Endometrial microvascular endothelial cells (primary cell): ENCODE data around the gene USP25. TPM values are rescaled to one million over a fixed set of nuclear protein-coding genes. Genes with fewer than 3 reads are reported as not detected.

ENCODE experiments used
- in situ Hi-C: cut with HindIII; loops from 2 replicates; pipeline ENCODE4 v1.10.0; 2017; ENCODE audit warnings: low sequenced_read_pairs, low pct_unique_long_range_greater_than_20kb; ENCODE audit errors: inconsistent ontology term
- total RNA-seq: library from RNA; depleted of rRNA; stranded (reverse); fragments of >200 nt; gene quantifications from one replicate; pipeline ENCODE4 v1.2.3, GENCODE V29; 2015; ENCODE audit errors: inconsistent ontology term

The USP25 gene
- 53.1 TPM for total RNA-seq

DNA sequence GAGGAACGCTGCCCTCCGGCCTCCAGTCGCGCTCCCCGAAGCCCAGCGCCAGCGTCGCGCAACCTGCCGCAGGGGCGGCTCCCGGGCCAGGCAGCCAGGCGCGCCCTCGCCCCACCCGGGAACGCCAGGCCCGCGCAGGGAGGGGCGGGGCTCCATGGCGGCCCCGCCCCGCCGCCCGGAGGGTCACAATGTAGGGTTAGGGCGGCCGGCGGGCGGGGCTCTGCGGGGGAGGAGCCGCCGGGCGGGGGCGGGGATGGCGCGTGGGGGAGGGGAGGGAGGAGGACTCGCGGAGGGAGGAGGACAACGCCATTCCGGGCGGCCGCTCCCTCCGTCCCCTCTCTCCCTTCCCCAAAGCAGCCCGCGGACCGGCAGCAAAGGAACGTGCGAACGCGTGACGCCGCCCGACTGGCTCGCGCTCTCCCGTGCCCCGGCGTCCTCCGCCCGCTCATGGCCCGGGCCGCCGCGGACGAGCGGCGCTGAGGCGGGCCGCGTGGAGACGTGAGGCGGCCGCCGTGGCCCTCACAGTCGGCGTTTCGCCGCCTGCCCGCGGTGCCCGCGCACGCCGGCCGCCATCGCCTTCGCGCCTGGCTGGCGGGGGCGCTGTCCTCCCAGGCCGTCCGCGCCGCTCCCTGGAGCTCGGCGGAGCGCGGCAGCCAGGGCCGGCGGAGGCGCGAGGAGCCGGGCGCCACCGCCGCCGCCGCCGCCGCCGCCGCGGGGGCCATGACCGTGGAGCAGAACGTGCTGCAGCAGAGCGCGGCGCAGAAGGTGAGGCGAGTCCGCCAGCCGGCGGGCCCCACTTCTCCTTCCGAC lies at the start of gene USP25:
USP25 (plus strand) TSS at position 309 of the 810 bp plus-strand sequence; CDS start at position 721, 412 bp downstream.
- in situ Hi-C loops: no loop called here

GRCh38 chr21:15682186-15682895 lies 47.4 kb upstream of the USP25 start:
- in situ Hi-C loops: no loop called here

DNA sequence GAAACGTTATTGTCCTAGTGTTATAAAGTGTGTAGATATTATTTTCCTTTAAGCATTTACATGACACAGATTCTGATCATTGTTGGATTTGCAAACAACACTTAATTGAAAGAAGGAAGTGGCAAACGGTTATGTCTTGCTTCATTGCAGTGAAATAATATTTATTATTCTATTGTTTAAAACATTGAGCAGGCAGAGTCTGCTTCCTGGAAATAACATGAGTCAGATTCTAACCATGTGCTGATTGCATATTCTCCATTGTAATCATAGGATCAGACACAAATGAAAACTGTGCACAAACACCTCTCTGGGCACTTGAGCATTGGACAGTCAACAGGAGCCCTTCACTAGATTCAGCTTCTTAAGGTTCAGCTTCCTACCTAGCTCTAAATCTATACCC lies 46.8 kb upstream of the USP25 start:
- in situ Hi-C loops: no loop called here

- in situ Hi-C loops: no loop called here
Measured at GRCh38 chr21:15686506-15686905, 43.3 kb upstream of the USP25 start.

- in situ Hi-C loops: no loop called here
Measured at GRCh38 chr21:15687208-15687607, 42.6 kb upstream of the USP25 start.

GRCh38 chr21:15688016-15688415 lies 41.8 kb upstream of the USP25 start:
- in situ Hi-C loops: no loop called here

GRCh38 chr21:15688809-15689208 lies 41.0 kb upstream of the USP25 start:
- in situ Hi-C loops: no loop called here

DNA sequence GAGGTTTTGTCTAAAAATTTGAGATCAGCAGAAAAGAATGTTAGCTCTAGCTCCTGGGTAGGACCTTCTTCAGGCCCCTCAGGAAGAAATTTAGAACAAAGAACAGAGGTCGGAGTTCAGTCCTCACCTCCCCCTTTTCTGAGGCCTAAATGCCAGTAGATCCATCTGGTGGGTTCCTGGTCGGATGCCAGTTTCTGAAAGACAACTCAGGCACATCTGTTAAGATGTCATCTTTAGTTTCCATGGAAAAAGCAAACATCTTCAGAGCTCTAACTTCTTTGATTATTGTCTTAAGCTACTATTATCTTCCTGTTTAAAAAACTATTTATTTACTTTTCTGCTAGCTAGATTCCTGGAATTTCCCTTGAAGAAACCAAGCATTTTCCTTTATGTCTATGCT lies 37.1 kb upstream of the USP25 start:
- in situ Hi-C loops: no loop called here

DNA sequence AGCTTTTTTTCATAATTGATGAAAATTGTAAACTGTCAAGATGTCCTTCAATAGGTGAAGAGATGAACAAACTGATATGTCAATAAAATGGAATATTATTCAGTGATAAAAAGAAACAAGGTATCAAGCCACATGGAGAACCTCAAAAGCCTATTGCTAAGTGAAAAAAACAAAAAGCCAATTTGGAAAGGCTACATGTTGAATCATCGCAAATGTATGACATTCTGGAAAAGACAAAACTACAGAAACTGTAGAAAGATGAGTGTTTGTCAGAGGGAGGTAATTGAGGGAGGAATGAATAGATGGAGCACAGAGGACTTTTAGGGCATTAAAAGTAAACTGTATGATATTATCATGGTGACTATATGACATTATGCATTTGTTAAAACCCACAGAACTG lies 34.5 kb upstream of the USP25 start:
- in situ Hi-C loops: no loop called here

- in situ Hi-C loops: no loop called here
Measured at GRCh38 chr21:15701830-15702229, 28.0 kb upstream of the USP25 start.

DNA sequence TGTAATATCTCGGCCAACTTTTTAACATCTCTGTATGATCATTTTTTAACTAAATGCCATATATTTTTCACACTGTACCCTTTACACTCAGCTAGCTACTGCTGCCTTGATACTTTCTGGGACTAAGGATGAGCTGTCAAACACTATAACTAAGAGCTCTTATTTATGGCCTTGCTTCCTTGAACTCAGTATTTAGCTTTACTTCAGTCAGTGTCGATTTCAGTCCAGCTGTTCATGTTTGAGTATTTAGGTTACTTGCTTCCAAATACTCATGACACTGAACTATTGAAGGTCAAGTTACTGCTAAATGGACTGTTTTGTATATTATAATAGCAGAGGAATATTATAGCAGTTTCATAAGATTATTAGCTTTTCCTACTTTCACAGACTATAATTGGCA lies 25.9 kb upstream of the USP25 start:
- in situ Hi-C loops: no loop called here

DNA sequence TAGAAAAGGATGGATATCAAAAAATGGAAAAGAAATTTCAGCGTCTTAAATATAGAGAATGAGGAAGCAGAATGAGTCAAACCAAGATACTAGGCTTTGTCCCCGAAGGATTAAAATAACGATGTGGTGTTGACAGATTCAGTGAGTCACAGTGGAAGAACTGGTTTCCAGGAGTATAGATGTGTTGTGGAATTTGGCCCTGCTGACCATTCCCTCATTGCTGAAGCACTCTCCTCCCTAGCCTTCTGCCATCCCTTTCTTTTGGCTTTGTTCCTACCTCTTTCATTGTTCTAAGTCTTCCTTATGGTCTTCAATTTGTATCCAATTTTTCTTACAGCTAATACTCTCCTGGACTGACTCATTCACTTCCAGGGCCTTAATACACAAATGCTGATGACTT lies 23.1 kb upstream of the USP25 start:
- in situ Hi-C loops: no loop called here

GRCh38 chr21:15713412-15713811 lies 16.4 kb upstream of the USP25 start:
- in situ Hi-C loops: no loop called here

DNA sequence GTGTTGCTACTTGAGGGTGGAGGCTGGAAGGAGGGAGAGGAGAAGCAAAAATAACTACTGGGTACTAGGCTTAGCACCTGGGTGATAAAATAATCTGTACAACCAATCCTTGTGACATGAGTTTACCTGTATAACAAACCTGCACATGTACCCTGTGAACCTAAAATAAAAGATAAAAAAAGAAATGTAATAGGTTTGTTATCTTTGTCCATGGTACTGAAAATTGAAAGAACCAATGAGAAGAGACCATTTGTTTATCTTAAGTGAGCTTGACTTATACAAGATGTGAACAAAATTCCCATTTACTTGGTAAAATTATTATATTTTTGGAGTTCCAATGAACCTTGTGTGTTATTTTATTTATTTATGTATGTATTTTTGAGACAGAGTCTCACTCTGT lies 11.1 kb upstream of the USP25 start:
- in situ Hi-C loops: no loop called here

GRCh38 chr21:15719976-15720375 lies 9.8 kb upstream of the USP25 start:
- in situ Hi-C loops: no loop called here

- in situ Hi-C loops: no loop called here
Measured at GRCh38 chr21:15722591-15723324, 7.0 kb upstream of the USP25 start.

- in situ Hi-C loops: no loop called here
Measured at GRCh38 chr21:15725949-15726348, 3.8 kb upstream of the USP25 start.

DNA sequence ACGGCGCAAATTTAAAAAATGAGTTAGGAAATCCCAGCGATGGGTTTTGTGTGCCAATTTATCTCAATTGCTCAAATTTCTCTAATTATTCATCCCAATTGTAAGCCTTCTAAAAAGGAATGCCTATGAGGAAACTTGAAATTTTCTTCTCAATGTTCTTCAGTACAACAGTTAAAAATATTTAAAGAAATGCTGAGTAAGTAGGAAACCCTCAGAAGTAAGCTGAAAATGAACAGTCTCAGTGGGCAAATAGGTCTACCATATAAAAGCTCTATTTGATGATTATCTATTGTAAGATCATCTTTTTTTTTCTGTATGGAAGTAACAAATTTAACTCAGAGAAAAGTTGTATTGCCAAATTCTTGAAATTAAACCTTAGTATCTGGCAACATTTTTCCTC lies 1.7 kb upstream of the USP25 start:
- in situ Hi-C loops: no loop called here

DNA sequence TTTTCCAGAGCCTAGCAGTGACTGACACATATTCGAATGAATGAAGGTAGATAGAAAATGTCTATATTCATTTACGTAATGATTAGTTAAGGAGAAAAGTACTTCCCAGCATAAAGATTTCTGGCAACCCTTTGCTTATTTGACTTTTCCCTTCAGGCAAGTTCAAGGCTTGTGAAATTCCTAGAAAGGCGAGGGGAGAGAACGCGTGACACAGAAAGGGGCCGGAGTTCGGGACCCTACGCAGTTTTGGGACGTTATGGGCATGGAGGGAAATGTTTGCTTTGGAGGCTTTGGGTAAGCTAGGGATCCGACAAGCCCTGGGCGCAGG lies 472 bp upstream of the USP25 start:
- in situ Hi-C loops: no loop called here
